ENCODE measurements around the gene OR4K2.
A peak's percentile ranks its signal among the peaks of the same experiment; 100 is the strongest.
"Not testable (repeated sequence)": the region's sequence is repeated elsewhere in the genome, so short reads cannot be mapped to it uniquely, and the experiment has no call there.

OR4K2 gene, protein sequence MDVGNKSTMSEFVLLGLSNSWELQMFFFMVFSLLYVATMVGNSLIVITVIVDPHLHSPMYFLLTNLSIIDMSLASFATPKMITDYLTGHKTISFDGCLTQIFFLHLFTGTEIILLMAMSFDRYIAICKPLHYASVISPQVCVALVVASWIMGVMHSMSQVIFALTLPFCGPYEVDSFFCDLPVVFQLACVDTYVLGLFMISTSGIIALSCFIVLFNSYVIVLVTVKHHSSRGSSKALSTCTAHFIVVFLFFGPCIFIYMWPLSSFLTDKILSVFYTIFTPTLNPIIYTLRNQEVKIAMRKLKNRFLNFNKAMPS

GRCh38 chr14:19874842-19875241 lies at the start of gene OR4K2:
OR4K2 (plus strand) TSS chr14:19875142; CDS start chr14:19876268, 1,126 bp downstream.
- Histone ChIP-seq H3K9me3 (ENCODE audit: control insufficient read depth, low read length) (no peaks in the 10 kb centered on the region), H3K4me3 (ENCODE audit: low read length) (no peak within 1 kb of the TSS), H3K27me3 (replicated peaks; ENCODE audit: control insufficient read depth, insufficient read depth, low read length) (no peaks in the 10 kb centered on the region), H3K4me1 (ENCODE audit: control insufficient read depth, insufficient read depth, low read length) (no peaks in the 10 kb centered on the region), H3K9ac (ENCODE audit: low read length) (no peak within 1 kb of the TSS), H3K36me3 (ENCODE audit: control insufficient read depth, insufficient read depth, low read length, severe bottlenecking) (no peaks in the 10 kb centered on the region)
- no peak for DNase-seq (ENCODE audit: low read depth)

DNA sequence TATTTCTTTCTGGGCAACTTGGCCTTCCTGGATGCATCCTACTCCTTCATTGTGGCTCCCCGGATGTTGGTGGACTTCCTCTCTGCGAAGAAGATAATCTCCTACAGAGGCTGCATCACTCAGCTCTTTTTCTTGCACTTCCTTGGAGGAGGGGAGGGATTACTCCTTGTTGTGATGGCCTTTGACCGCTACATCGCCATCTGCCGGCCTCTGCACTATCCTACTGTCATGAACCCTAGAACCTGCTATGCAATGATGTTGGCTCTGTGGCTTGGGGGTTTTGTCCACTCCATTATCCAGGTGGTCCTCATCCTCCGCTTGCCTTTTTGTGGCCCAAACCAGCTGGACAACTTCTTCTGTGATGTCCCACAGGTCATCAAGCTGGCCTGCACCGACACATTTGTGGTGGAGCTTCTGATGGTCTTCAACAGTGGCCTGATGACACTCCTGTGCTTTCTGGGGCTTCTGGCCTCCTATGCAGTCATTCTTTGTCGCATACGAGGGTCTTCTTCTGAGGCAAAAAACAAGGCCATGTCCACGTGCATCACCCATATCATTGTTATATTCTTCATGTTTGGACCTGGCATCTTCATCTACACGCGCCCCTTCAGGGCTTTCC lies 47.2 kb upstream of the OR4K2 start:
- H3K9ac ChIP-seq (ENCODE audit: low read length); H3K36me3 ChIP-seq (ENCODE audit: control insufficient read depth, insufficient read depth, low read length, severe bottlenecking); H3K4me1 ChIP-seq (ENCODE audit: control insufficient read depth, insufficient read depth, low read length); H3K4me3 ChIP-seq (ENCODE audit: low read length); H3K9me3 ChIP-seq (ENCODE audit: control insufficient read depth, low read length); H3K27me3 ChIP-seq (replicated peaks; ENCODE audit: control insufficient read depth, insufficient read depth, low read length); DNase-seq (ENCODE audit: low read depth): not testable (repeated sequence)

GRCh38 chr14:19828314-19828713 lies 46.6 kb upstream of the OR4K2 start:
- H3K9me3 ChIP-seq (ENCODE audit: control insufficient read depth, low read length): no peaks in the 10 kb centered on the region
- H3K4me3 ChIP-seq (ENCODE audit: low read length): no peak overlapping the region
- no peaks in the 10 kb centered on the region for H3K27me3 ChIP-seq (replicated peaks; ENCODE audit: control insufficient read depth, insufficient read depth, low read length)
- peaks cover 2% of the 10 kb centered on the region for H3K4me1 ChIP-seq (ENCODE audit: control insufficient read depth, insufficient read depth, low read length)
- no peaks in the 10 kb centered on the region for H3K36me3 ChIP-seq (ENCODE audit: control insufficient read depth, insufficient read depth, low read length, severe bottlenecking)
- no peak overlapping the region for H3K9ac ChIP-seq (ENCODE audit: low read length)
- no peak for DNase-seq (ENCODE audit: low read depth)

DNA sequence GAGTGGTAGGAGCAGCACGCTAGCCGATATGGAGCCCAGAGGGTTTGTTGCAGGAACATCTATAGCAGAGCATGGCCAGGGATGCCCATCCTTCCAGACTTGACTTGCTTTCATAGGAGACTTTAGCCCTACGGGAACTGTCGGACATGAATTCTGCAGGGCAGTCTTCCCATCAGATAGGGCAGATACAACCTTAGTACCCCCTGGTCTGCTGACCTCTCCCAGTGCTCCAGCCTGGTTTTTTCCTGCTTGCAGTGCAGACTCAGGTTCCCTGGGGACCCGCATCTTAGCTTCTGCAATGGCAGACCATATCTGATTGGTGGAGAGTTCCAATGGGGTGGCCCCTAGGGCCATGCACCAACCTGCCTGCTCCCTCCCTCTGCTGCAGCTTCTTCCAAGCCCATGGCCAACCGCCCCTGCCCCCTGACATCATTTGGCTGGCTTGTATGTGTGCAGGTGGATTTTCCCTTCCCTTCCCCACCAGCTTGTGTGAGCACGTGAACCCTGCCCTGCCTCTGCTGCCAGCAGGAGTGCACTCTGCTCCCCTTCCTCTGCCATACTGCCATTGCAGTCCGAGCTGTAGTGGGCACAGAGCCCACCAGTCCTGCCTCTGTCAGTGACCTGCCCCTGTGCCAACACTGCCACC lies 40.6 kb upstream of the OR4K2 start:
- H3K9me3 ChIP-seq (ENCODE audit: control insufficient read depth, low read length): peaks cover 26% of the 10 kb centered on the region
- H3K36me3 ChIP-seq (ENCODE audit: control insufficient read depth, insufficient read depth, low read length, severe bottlenecking); H3K4me3 ChIP-seq (ENCODE audit: low read length); DNase-seq (ENCODE audit: low read depth); H3K27me3 ChIP-seq (replicated peaks; ENCODE audit: control insufficient read depth, insufficient read depth, low read length); H3K9ac ChIP-seq (ENCODE audit: low read length); H3K4me1 ChIP-seq (ENCODE audit: control insufficient read depth, insufficient read depth, low read length): not testable (repeated sequence)

DNA sequence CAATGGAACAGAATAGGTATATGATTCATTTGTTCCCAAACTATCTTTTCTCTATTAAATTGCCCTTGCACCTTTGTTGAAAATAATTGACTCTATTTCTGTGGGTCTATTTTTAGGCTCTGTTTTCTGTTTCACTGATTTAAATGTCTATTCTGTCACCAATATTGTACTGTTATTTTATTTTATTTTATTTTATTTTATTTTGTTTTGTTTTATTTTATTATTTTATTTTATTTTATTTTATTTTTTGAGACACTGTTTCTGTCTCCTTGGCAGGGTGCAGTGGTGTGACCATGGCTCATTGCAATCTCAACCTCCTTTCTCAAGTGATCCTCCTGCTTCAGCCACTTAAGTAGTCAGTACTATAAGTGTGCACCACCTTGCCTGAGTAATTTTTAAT lies 36.5 kb upstream of the OR4K2 start:
- Histone ChIP-seq H3K36me3 (ENCODE audit: control insufficient read depth, insufficient read depth, low read length, severe bottlenecking) (no peaks in the 10 kb centered on the region), H3K27me3 (replicated peaks; ENCODE audit: control insufficient read depth, insufficient read depth, low read length) (no peaks in the 10 kb centered on the region), H3K9ac (ENCODE audit: low read length) (no peak overlapping the region), H3K4me3 (ENCODE audit: low read length) (no peak overlapping the region), H3K9me3 (ENCODE audit: control insufficient read depth, low read length) (peaks cover 26% of the 10 kb centered on the region), H3K4me1 (ENCODE audit: control insufficient read depth, insufficient read depth, low read length) (no peaks in the 10 kb centered on the region)
- no peak for DNase-seq (ENCODE audit: low read depth)

GRCh38 chr14:19851365-19851764 lies 23.6 kb upstream of the OR4K2 start:
- Histone ChIP-seq H3K4me3 (ENCODE audit: low read length) (no peak overlapping the region), H3K9ac (ENCODE audit: low read length) (no peak overlapping the region), H3K9me3 (ENCODE audit: control insufficient read depth, low read length) (no peaks in the 10 kb centered on the region), H3K27me3 (replicated peaks; ENCODE audit: control insufficient read depth, insufficient read depth, low read length) (no peaks in the 10 kb centered on the region), H3K4me1 (ENCODE audit: control insufficient read depth, insufficient read depth, low read length) (no peaks in the 10 kb centered on the region), H3K36me3 (ENCODE audit: control insufficient read depth, insufficient read depth, low read length, severe bottlenecking) (no peaks in the 10 kb centered on the region)
- no peak for DNase-seq (ENCODE audit: low read depth)

DNA sequence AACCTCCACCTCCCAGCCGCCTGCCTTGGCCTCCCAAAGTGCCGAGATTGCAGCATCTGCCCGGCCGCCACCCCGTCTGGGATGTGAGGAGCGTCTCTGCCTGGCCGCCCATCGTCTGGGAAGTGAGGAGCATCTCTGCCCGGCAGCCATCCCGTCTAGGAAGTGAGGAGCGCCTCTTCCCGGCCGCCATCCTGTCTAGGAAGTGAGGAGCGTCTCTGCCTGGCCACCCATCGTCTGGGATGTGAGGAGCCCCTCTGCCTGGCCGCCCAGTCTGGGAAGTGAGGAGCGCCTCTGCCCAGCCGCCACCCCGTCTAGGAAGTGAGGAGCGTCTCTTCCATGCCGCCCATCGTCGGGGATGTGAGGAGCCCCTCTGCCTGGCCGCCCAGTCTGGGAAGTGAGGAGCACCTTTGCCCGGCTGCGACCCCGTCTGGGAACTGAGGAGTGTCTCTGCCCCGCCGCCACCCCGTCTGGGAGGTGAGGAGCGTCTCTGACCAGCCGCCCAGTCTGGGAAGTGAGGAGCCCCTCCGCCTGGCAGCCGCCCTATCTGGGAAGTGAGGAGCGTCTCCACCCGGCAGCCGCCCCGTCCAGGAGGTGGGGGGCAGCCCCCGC lies 8.8 kb upstream of the OR4K2 start:
- H3K4me3 ChIP-seq (ENCODE audit: low read length); H3K9me3 ChIP-seq (ENCODE audit: control insufficient read depth, low read length); DNase-seq (ENCODE audit: low read depth): not testable (repeated sequence)

GRCh38 chr14:19873178-19873577 lies 1.8 kb upstream of the OR4K2 start:
- Histone ChIP-seq H3K9ac (ENCODE audit: low read length) (no peak overlapping the region), H3K4me1 (ENCODE audit: control insufficient read depth, insufficient read depth, low read length) (no peaks in the 10 kb centered on the region), H3K36me3 (ENCODE audit: control insufficient read depth, insufficient read depth, low read length, severe bottlenecking) (no peaks in the 10 kb centered on the region), H3K9me3 (ENCODE audit: control insufficient read depth, low read length) (no peaks in the 10 kb centered on the region), H3K4me3 (ENCODE audit: low read length) (peak overlapping the region; percentile 39), H3K27me3 (replicated peaks; ENCODE audit: control insufficient read depth, insufficient read depth, low read length) (no peaks in the 10 kb centered on the region)
- DNase-seq (ENCODE audit: low read depth): no peak

More for the DNA sequence above, 8.8 kb upstream of the OR4K2 start:
- H3K9ac ChIP-seq (ENCODE audit: low read length); H3K4me1 ChIP-seq (ENCODE audit: control insufficient read depth, insufficient read depth, low read length); H3K36me3 ChIP-seq (ENCODE audit: control insufficient read depth, insufficient read depth, low read length, severe bottlenecking); H3K27me3 ChIP-seq (replicated peaks; ENCODE audit: control insufficient read depth, insufficient read depth, low read length): not testable (repeated sequence)

GRCh38 chr14:19878029-19878642 lies 3.2 kb downstream of the OR4K2 start:
- no peak for DNase-seq (ENCODE audit: low read depth)
- Histone ChIP-seq H3K4me3 (ENCODE audit: low read length) (no peak overlapping the region), H3K36me3 (ENCODE audit: control insufficient read depth, insufficient read depth, low read length, severe bottlenecking) (no peaks in the 10 kb centered on the region), H3K27me3 (replicated peaks; ENCODE audit: control insufficient read depth, insufficient read depth, low read length) (peaks cover 4% of the 10 kb centered on the region), H3K9ac (ENCODE audit: low read length) (no peak overlapping the region), H3K4me1 (ENCODE audit: control insufficient read depth, insufficient read depth, low read length) (no peaks in the 10 kb centered on the region), H3K9me3 (ENCODE audit: control insufficient read depth, low read length) (no peaks in the 10 kb centered on the region)

GRCh38 chr14:19895282-19895681 lies 20.3 kb downstream of the OR4K2 start:
- peaks cover 34% of the 10 kb centered on the region for H3K9me3 ChIP-seq (ENCODE audit: control insufficient read depth, low read length)
- DNase-seq (ENCODE audit: low read depth): no peak
- no peaks in the 10 kb centered on the region for H3K36me3 ChIP-seq (ENCODE audit: control insufficient read depth, insufficient read depth, low read length, severe bottlenecking)
- no peak overlapping the region for H3K4me3 ChIP-seq (ENCODE audit: low read length)
- no peaks in the 10 kb centered on the region for H3K4me1 ChIP-seq (ENCODE audit: control insufficient read depth, insufficient read depth, low read length)
- no peaks in the 10 kb centered on the region for H3K27me3 ChIP-seq (replicated peaks; ENCODE audit: control insufficient read depth, insufficient read depth, low read length)
- H3K9ac ChIP-seq (ENCODE audit: low read length): no peak overlapping the region

GRCh38 chr14:19900999-19901398 lies 26.1 kb downstream of the OR4K2 start:
- H3K4me1 ChIP-seq (ENCODE audit: control insufficient read depth, insufficient read depth, low read length): no peaks in the 10 kb centered on the region
- no peaks in the 10 kb centered on the region for H3K9me3 ChIP-seq (ENCODE audit: control insufficient read depth, low read length)
- no peaks in the 10 kb centered on the region for H3K27me3 ChIP-seq (replicated peaks; ENCODE audit: control insufficient read depth, insufficient read depth, low read length)
- no peak overlapping the region for H3K9ac ChIP-seq (ENCODE audit: low read length)
- no peak for DNase-seq (ENCODE audit: low read depth)
- no peaks in the 10 kb centered on the region for H3K36me3 ChIP-seq (ENCODE audit: control insufficient read depth, insufficient read depth, low read length, severe bottlenecking)
- no peak overlapping the region for H3K4me3 ChIP-seq (ENCODE audit: low read length)
